ENCODE measurements around the gene STRADA. TPM values are rescaled to one million over a fixed set of nuclear protein-coding genes. Genes with fewer than 3 reads are reported as not detected.
"Not testable (repeated sequence)": the region's sequence is repeated elsewhere in the genome, so short reads cannot be mapped to it uniquely, and the experiment has no call there.

The STRADA gene
- total RNA-seq, 1 experiment from 2014 or later: 18.1 TPM

- TF ChIP-seq CTCF (IDR thresholded peaks at IDR 0.05; ENCODE audit: unreplicated experiment): no peak
- BruUV-seq (replicated peaks): TSS peak; percentile 71
- intact Hi-C loops (cut with micrococcal nuclease; ENCODE audit: unreplicated experiment): loop anchor here (10.0 kb wide), 1 partner anchor 116 kb away; the partner anchor contains the start of gene MAP3K3
- Mint-ChIP-seq H3K9me3 (ENCODE audit: low read depth, unreplicated experiment) (no peaks in the 10 kb centered on the region), H3K4me3 (ENCODE audit: low read depth, unreplicated experiment) (peak overlapping the region; percentile 84), H3K36me3 (ENCODE audit: insufficient read depth, unreplicated experiment) (peaks cover 21% of the 10 kb centered on the region), H3K27me3 (ENCODE audit: unreplicated experiment) (no peaks in the 10 kb centered on the region), H3K27ac (ENCODE audit: unreplicated experiment) (peak overlapping the region; percentile 58), H3K4me1 (ENCODE audit: low read depth, unreplicated experiment) (no peaks in the 10 kb centered on the region)
- CTCF ChIA-PET: interaction anchor here (0.5 kb wide), 1 partner anchor 1007 kb away, joined by 5 read pairs; no protein-coding TSS in a partner anchor
- DNase-seq: no peak
Observed at GRCh38 chr17:63740464-63741142, 996 bp downstream of the STRADA start.

- Mint-ChIP-seq H3K4me3 (ENCODE audit: low read depth, unreplicated experiment) (no peak overlapping the region), H3K4me1 (ENCODE audit: low read depth, unreplicated experiment) (no peaks in the 10 kb centered on the region), H3K27ac (ENCODE audit: unreplicated experiment) (no peak overlapping the region), H3K36me3 (ENCODE audit: insufficient read depth, unreplicated experiment) (peaks cover 1% of the 10 kb centered on the region), H3K27me3 (ENCODE audit: unreplicated experiment) (no peaks in the 10 kb centered on the region), H3K9me3 (ENCODE audit: low read depth, unreplicated experiment) (no peaks in the 10 kb centered on the region)
- BruUV-seq (replicated peaks): no TSS peak
- no peak for DNase-seq
- TF ChIP-seq CTCF (IDR thresholded peaks at IDR 0.05; ENCODE audit: unreplicated experiment): no peak
- CTCF ChIA-PET: no interaction called here
- intact Hi-C loops (cut with micrococcal nuclease; ENCODE audit: unreplicated experiment): no loop called here
Observed at GRCh38 chr17:63735691-63736090, 5.9 kb downstream of the STRADA start.

DNA sequence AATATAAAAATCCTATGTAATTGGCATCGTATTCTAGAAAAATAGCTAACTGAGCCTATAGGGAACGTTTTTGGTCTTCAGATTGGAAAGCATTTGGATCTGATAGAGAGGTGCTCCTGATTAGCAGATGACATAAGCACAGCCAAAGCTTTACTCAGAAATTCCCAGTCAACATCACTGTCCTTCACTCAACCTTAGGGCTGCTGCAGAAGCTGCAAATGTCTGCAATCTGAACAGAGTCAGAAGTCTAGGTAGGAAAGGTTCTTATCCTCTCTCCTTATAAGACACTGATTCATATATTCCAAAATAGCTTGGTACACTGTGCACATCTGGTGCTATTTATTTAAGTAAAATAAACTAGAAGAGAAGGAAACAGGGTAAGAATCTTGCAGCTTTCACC is 19.2 kb downstream of the STRADA start:
- Mint-ChIP-seq H3K27me3 (ENCODE audit: unreplicated experiment) (no peaks in the 10 kb centered on the region), H3K4me3 (ENCODE audit: low read depth, unreplicated experiment) (no peak overlapping the region), H3K9me3 (ENCODE audit: low read depth, unreplicated experiment) (no peaks in the 10 kb centered on the region), H3K27ac (ENCODE audit: unreplicated experiment) (no peak overlapping the region), H3K36me3 (ENCODE audit: insufficient read depth, unreplicated experiment) (no peaks in the 10 kb centered on the region), H3K4me1 (ENCODE audit: low read depth, unreplicated experiment) (no peaks in the 10 kb centered on the region)
- intact Hi-C loops (cut with micrococcal nuclease; ENCODE audit: unreplicated experiment): no loop called here
- BruUV-seq (replicated peaks): no TSS peak
- no peak for DNase-seq
- CTCF ChIA-PET: no interaction called here
- no peak for TF ChIP-seq CTCF (IDR thresholded peaks at IDR 0.05; ENCODE audit: unreplicated experiment)

- DNase-seq; BruUV-seq (replicated peaks); H3K4me1 Mint-ChIP-seq (ENCODE audit: low read depth, unreplicated experiment); H3K36me3 Mint-ChIP-seq (ENCODE audit: insufficient read depth, unreplicated experiment); H3K27ac Mint-ChIP-seq (ENCODE audit: unreplicated experiment); intact Hi-C loops (cut with micrococcal nuclease; ENCODE audit: unreplicated experiment); H3K9me3 Mint-ChIP-seq (ENCODE audit: low read depth, unreplicated experiment); H3K4me3 Mint-ChIP-seq (ENCODE audit: low read depth, unreplicated experiment); H3K27me3 Mint-ChIP-seq (ENCODE audit: unreplicated experiment); CTCF ChIA-PET: not testable (repeated sequence)
Observed at GRCh38 chr17:63720194-63720593, 21.4 kb downstream of the STRADA start.

GRCh38 chr17:63718988-63719387 is 22.6 kb downstream of the STRADA start:
- no TSS peak for BruUV-seq (replicated peaks)
- no peaks in the 10 kb centered on the region for H3K9me3 Mint-ChIP-seq (ENCODE audit: low read depth, unreplicated experiment)
- no peak for DNase-seq
- CTCF ChIA-PET: no interaction called here
- H3K27ac Mint-ChIP-seq (ENCODE audit: unreplicated experiment): no peak overlapping the region
- TF ChIP-seq CTCF (IDR thresholded peaks at IDR 0.05; ENCODE audit: unreplicated experiment): no peak
- no peak overlapping the region for H3K4me3 Mint-ChIP-seq (ENCODE audit: low read depth, unreplicated experiment)
- H3K4me1 Mint-ChIP-seq (ENCODE audit: low read depth, unreplicated experiment): no peaks in the 10 kb centered on the region
- intact Hi-C loops (cut with micrococcal nuclease; ENCODE audit: unreplicated experiment): no loop called here
- H3K36me3 Mint-ChIP-seq (ENCODE audit: insufficient read depth, unreplicated experiment): no peaks in the 10 kb centered on the region
- H3K27me3 Mint-ChIP-seq (ENCODE audit: unreplicated experiment): no peaks in the 10 kb centered on the region

Measured in Calu3 (cell line).